OCI-LY7 (cell line): ENCODE measurements around the gene RTCA.

Experiments used
- EZH2phosphoT487 ChIP-seq: fragments of 200-600 bp; sonication (generic); IDR thresholded peaks from 2 replicates; pipeline ENCODE4 v1.6.1; 2018; ENCODE audit warnings: low read depth, borderline replicate concordance, mild to moderate bottlenecking, mixed run types, antibody characterized with exemption, low read length, moderate library complexity, mixed read lengths
- TF ChIP-seq, protein P1 (sequence below): fragments of 200-600 bp; sonication (generic); conservative IDR thresholded peaks from 2 replicates; pipeline ENCODE4 v1.5.1; 2014; ENCODE audit warnings: mild to moderate bottlenecking, antibody characterized with exemption, low read length, moderate library complexity, mixed read lengths

DNA sequence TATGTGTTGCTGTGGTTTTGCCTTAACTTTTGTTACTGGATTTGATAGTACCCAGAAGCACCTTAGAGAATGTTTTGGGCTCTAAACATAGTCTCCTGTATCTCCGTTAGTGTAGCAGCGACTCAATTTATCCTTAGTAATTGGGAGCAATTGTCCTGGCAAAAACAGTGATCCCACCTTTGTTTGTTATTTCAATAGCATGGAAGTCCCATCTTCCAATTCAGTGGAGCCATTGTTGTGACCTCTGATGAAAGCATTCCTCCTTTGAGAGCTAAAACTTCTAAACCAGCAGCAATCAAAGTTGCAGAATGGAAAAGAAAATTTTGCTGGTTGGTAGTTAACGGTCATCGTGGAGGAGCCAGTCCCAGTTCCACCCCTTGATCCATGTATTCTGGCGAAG, 34.7 kb downstream of the RTCA start:
- TF ChIP-seq, protein P1, sequence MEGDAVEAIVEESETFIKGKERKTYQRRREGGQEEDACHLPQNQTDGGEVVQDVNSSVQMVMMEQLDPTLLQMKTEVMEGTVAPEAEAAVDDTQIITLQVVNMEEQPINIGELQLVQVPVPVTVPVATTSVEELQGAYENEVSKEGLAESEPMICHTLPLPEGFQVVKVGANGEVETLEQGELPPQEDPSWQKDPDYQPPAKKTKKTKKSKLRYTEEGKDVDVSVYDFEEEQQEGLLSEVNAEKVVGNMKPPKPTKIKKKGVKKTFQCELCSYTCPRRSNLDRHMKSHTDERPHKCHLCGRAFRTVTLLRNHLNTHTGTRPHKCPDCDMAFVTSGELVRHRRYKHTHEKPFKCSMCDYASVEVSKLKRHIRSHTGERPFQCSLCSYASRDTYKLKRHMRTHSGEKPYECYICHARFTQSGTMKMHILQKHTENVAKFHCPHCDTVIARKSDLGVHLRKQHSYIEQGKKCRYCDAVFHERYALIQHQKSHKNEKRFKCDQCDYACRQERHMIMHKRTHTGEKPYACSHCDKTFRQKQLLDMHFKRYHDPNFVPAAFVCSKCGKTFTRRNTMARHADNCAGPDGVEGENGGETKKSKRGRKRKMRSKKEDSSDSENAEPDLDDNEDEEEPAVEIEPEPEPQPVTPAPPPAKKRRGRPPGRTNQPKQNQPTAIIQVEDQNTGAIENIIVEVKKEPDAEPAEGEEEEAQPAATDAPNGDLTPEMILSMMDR: no peak
- no peak for TF ChIP-seq EZH2phosphoT487
